H1 (cell line): ENCODE measurements around the gene RPL32. TPM values are rescaled to one million over a fixed set of nuclear protein-coding genes. Genes with fewer than 3 reads are reported as not detected.

Experiments used
- CTCF ChIA-PET: fragments of 300-600 bp; sonication (Branson Sonifier 250); formaldehyde crosslinking; loops from one replicate; lab custom pipeline; 2021; ENCODE audit not compliant: partially characterized antibody; lab: Charles Lee
- POLR2A ChIA-PET: fragments of 300-600 bp; sonication (Branson Sonifier 250); formaldehyde crosslinking; loops from one replicate; lab custom pipeline; 2021; ENCODE audit warnings: inconsistent platforms; ENCODE audit not compliant: partially characterized antibody; lab: Charles Lee
- DNase-seq, 2 experiments: peaks; one replicate each; pipeline versions ENCODE4 v3.0.0 to v3.0.0-alpha.2; 2010 to 2022; ENCODE audit warnings: low spot score in 2 of 2, low read depth in 1 of 2, mixed read lengths in 1 of 2
- FAIRE-seq: peaks from 2 replicates; lab custom pipeline; 2011; peaks lifted over from hg19 to GRCh38; lab: Jason Lieb, UNC
- H2AFZ ChIP-seq: 2 replicates; pipeline ENCODE4 v1.8.1; 2012; ENCODE audit warnings: low read length, inconsistent platforms
- H2AK5ac ChIP-seq: 2 replicates; pipeline ENCODE4 v1.6.1; 2013; ENCODE audit warnings: low read depth, low read length
- H2BK120ac ChIP-seq: replicated peaks from 2 replicates; pipeline ENCODE3; 2013; ENCODE audit warnings: low read depth, low read length, inconsistent platforms
- H2BK12ac ChIP-seq: 2 replicates; pipeline ENCODE4 v1.6.1; 2013; ENCODE audit warnings: low read depth, low read length
- H2BK15ac ChIP-seq: 2 replicates; pipeline ENCODE4 v1.6.1; 2013; ENCODE audit warnings: low read length
- H2BK20ac ChIP-seq: 2 replicates; pipeline ENCODE4 v1.6.1; 2013; ENCODE audit warnings: low read length
- H2BK5ac ChIP-seq: 2 replicates; pipeline ENCODE4 v1.6.1; 2013; ENCODE audit warnings: low read depth, low read length
- H3K14ac ChIP-seq: 2 replicates; pipeline ENCODE4 v1.6.1; 2013; ENCODE audit warnings: inconsistent platforms; ENCODE audit not compliant: insufficient read length
- H3K18ac ChIP-seq: 2 replicates; pipeline ENCODE4 v1.6.1; 2013; ENCODE audit warnings: low read length; ENCODE audit errors: extremely low read depth
- H3K23ac ChIP-seq: 2 replicates; pipeline ENCODE4 v1.6.1; 2013; ENCODE audit warnings: inconsistent platforms; ENCODE audit not compliant: insufficient read length
- H3K23me2 ChIP-seq: 2 replicates; pipeline ENCODE4 v1.6.1; 2013; ENCODE audit warnings: low read depth, low read length
- H3K27ac ChIP-seq: 2 replicates; pipeline ENCODE4 v1.6.1; 2011; ENCODE audit warnings: low read depth, low read length, inconsistent platforms
- H3K27me3 ChIP-seq, 4 experiments: replicated peaks in 1 of 4; 1 replicate in 1 of 4; 2 replicates in 3 of 4; pipeline versions ENCODE4 v1.6.1 to v1.8.1; 2011 to 2013; ENCODE audit warnings: low read length in 3 of 4, mild to moderate bottlenecking in 3 of 4, inconsistent platforms in 2 of 4, mixed read lengths in 2 of 4, moderate library complexity in 1 of 4; ENCODE audit not compliant: control insufficient read depth in 3 of 4, insufficient read depth in 3 of 4; ENCODE audit errors: extremely low read depth in 1 of 4
- H3K36me3 ChIP-seq, 4 experiments: 2 replicates each; pipeline versions ENCODE4 v1.6.1 to v1.8.1; 2011 to 2013; ENCODE audit warnings: mild to moderate bottlenecking in 4 of 4, low read length in 3 of 4, moderate library complexity in 2 of 4, control low read depth in 1 of 4, inconsistent platforms in 1 of 4; ENCODE audit not compliant: insufficient read depth in 4 of 4, control insufficient read depth in 2 of 4
- H3K4ac ChIP-seq: replicated peaks from 2 replicates; pipeline ENCODE3; 2013; ENCODE audit warnings: low read length, low read depth, mixed read lengths, inconsistent platforms; ENCODE audit not compliant: insufficient read length
- H3K4me1 ChIP-seq, 4 experiments: replicated peaks in 1 of 4; 1 replicate in 1 of 4; 2 replicates in 3 of 4; pipeline versions ENCODE4 v1.6.1 to v1.8.1; 2011 to 2013; ENCODE audit warnings: low read length in 3 of 4, inconsistent platforms in 2 of 4, mixed read lengths in 1 of 4; ENCODE audit not compliant: insufficient read depth in 4 of 4, control insufficient read depth in 3 of 4
- H3K4me2 ChIP-seq, 2 experiments: 2 replicates each; pipeline versions ENCODE4 v1.6.1 to v1.8.1; 2011 to 2013; ENCODE audit warnings: low read depth in 2 of 2, low read length in 2 of 2, control low read depth in 1 of 2, inconsistent platforms in 1 of 2, mild to moderate bottlenecking in 1 of 2; ENCODE audit not compliant: insufficient read depth in 1 of 2
- H3K4me3 ChIP-seq, 4 experiments: fragments of 200-600, 300-600 bp in 1 of 4; sonication (generic), shearing (Covaris generic), sonication (Bioruptor Twin) in 1 of 4; 2 replicates each; pipeline versions ENCODE4 v1.5.1 to v1.8.1; 2011 to 2016; ENCODE audit warnings: low read length in 4 of 4, low read depth in 3 of 4, control low read depth in 2 of 4, inconsistent platforms in 2 of 4, mild to moderate bottlenecking in 2 of 4, mixed read lengths in 1 of 4, moderate library complexity in 1 of 4; ENCODE audit not compliant: insufficient read depth in 2 of 4; ENCODE audit errors: extremely low read depth in 1 of 4
- H3K56ac ChIP-seq: replicated peaks from 2 replicates; pipeline ENCODE3; 2013; ENCODE audit warnings: low read depth, mild to moderate bottlenecking, mixed read lengths, low read length, inconsistent platforms; ENCODE audit not compliant: insufficient read length
- H3K79me1 ChIP-seq: 2 replicates; pipeline ENCODE4 v1.6.1; 2013; ENCODE audit warnings: low read depth, low read length, control low read depth
- H3K79me2 ChIP-seq, 2 experiments: 2 replicates each; pipeline versions ENCODE4 v1.6.1 to v1.8.1; 2012 to 2013; ENCODE audit warnings: low read length in 2 of 2, mild to moderate bottlenecking in 2 of 2, inconsistent platforms in 1 of 2; ENCODE audit not compliant: insufficient read depth in 2 of 2, control insufficient read depth in 1 of 2
- H3K9ac ChIP-seq, 4 experiments: replicated peaks in 1 of 4; 1 replicate in 1 of 4; 2 replicates in 3 of 4; pipeline versions ENCODE4 v1.6.1 to v1.8.1; 2011 to 2013; ENCODE audit warnings: low read depth in 3 of 4, low read length in 3 of 4, control low read depth in 2 of 4, mild to moderate bottlenecking in 2 of 4, moderate library complexity in 2 of 4, inconsistent platforms in 1 of 4; ENCODE audit errors: extremely low read depth in 1 of 4
- H3K9me3 ChIP-seq, 2 experiments: 2 replicates each; pipeline versions ENCODE4 v1.6.1 to v1.8.1; 2012 to 2013; ENCODE audit warnings: mild to moderate bottlenecking in 2 of 2, moderate library complexity in 2 of 2, control low read depth in 1 of 2, inconsistent platforms in 1 of 2, low read depth in 1 of 2, low read length in 1 of 2, mixed read lengths in 1 of 2; ENCODE audit not compliant: insufficient read depth in 2 of 2
- H4K20me1 ChIP-seq, 2 experiments: replicated peaks in 1 of 2; 2 replicates each; pipeline versions ENCODE3 to v1.8.1; 2011 to 2013; ENCODE audit warnings: inconsistent platforms in 2 of 2, low read length in 2 of 2, mild to moderate bottlenecking in 1 of 2; ENCODE audit not compliant: insufficient read depth in 2 of 2, control insufficient read depth in 1 of 2
- H4K5ac ChIP-seq: 2 replicates; pipeline ENCODE4 v1.6.1; 2013; ENCODE audit warnings: low read length, low read depth, mixed read lengths, inconsistent platforms; ENCODE audit not compliant: insufficient read length
- H4K8ac ChIP-seq: 2 replicates; pipeline ENCODE4 v1.8.0; 2013; ENCODE audit warnings: mild to moderate bottlenecking, moderate library complexity, low read length, inconsistent platforms; ENCODE audit not compliant: insufficient read depth; ENCODE audit errors: extremely low read depth
- H4K91ac ChIP-seq: replicated peaks from 2 replicates; pipeline ENCODE3; 2013; ENCODE audit warnings: low read length, mixed read lengths, inconsistent platforms; ENCODE audit not compliant: insufficient read length
- MAFK ChIP-seq: IDR thresholded peaks from 2 replicates; pipeline ENCODE4 v1.6.1; 2012; ENCODE audit warnings: low read depth, mild to moderate bottlenecking, improper control_type of control experiment, low read length
- NANOG ChIP-seq: IDR thresholded peaks from 2 replicates; pipeline ENCODE4 v1.6.1; 2011; ENCODE audit warnings: low read length, low read depth, mild to moderate bottlenecking, inconsistent platforms; ENCODE audit not compliant: insufficient read depth, poor library complexity, severe bottlenecking
- POLR2AphosphoS5 ChIP-seq: IDR thresholded peaks from 2 replicates; pipeline ENCODE4 v1.6.1; 2011; ENCODE audit warnings: low read depth, low read length
- RNF2 ChIP-seq: fragments of 200-900, 300-1000 bp; sonication (generic); IDR thresholded peaks from 2 replicates; pipeline ENCODE4 v1.7.1; 2016; ENCODE audit warnings: borderline replicate concordance, low read depth, mild to moderate bottlenecking, antibody characterized with exemption, low read length; ENCODE audit not compliant: poor library complexity, severe bottlenecking; ENCODE audit errors: missing control alignments
- SAP30 ChIP-seq: fragments of 300-600 bp; sonication (generic); IDR thresholded peaks from 2 replicates; pipeline ENCODE4 v1.7.1; 2012; ENCODE audit warnings: low read length, moderate library complexity, mild to moderate bottlenecking, inconsistent platforms; ENCODE audit not compliant: insufficient read depth, insufficient replicate concordance
- SP1 ChIP-seq: IDR thresholded peaks from 2 replicates; pipeline ENCODE4 v1.6.1; 2011; ENCODE audit warnings: low read depth, low read length
- SRF ChIP-seq: IDR thresholded peaks from 2 replicates; pipeline ENCODE4 v1.6.1; 2011; ENCODE audit warnings: mild to moderate bottlenecking, low read depth, low read length, moderate library complexity
- TAF1 ChIP-seq: IDR thresholded peaks from 2 replicates; pipeline ENCODE4 v1.6.1; 2011; ENCODE audit warnings: mild to moderate bottlenecking, low read depth, low read length
- WGBS, 2 experiments: shearing (Covaris generic) in 1 of 2; methylation state at CpG; one replicate each; pipeline versions ENCODE4 v1.1.6 to v1.1.7; 2013 to 2015; ENCODE audit warnings: low lambda C conversion rate in 2 of 2, mixed read lengths in 2 of 2, inconsistent platforms in 1 of 2, low coverage in 1 of 2, missing lambda C conversion rate in 1 of 2; ENCODE audit not compliant: insufficient replicate concordance in 2 of 2, insufficient coverage in 1 of 2, insufficient read length in 1 of 2; ENCODE audit errors: extremely low coverage in 1 of 2, missing lambda C conversion rate in 1 of 2; 5-methylcytosine and 5-hydroxymethylcytosine counted together
- polyA plus RNA-seq, 7 experiments: library from polyadenylated mRNA; depleted of rRNA in 3 of 7; stranded (reverse) in 5 of 7; unstranded in 2 of 7; fragments of >200 nt in 5 of 7; fragments of 200-250 nt in 2 of 7; gene quantifications; 1 replicate in 5 of 7; 2 replicates in 1 of 7; 4 replicates in 1 of 7; pipeline versions ENCODE4 v1.2.1 to v1.2.3, GENCODE V29; 2011 to 2013; ENCODE audit warnings: missing spikeins in 2 of 7, mixed read lengths in 2 of 7
- total RNA-seq: library from RNA; stranded (reverse); fragmentation: NEBNext Ultra II Directional; extraction: Animal tissue kit (Norgen Biotek cat#: 25700); gene quantifications from 2 replicates; pipeline ENCODE4 v1.2.1, GENCODE V29; 2021
- TF ChIP-seq, protein P1 (sequence below): IDR thresholded peaks from 2 replicates; pipeline ENCODE4 v1.6.1; 2011; ENCODE audit warnings: low read length, improper control_type of control experiment

Gene RPL32
- total and polyA plus RNA-seq, 2 of the 8 experiments (the other 6 are each of a cell fraction or from before 2014, with no cell fraction given) = 1,443 to 2,043 TPM

DNA sequence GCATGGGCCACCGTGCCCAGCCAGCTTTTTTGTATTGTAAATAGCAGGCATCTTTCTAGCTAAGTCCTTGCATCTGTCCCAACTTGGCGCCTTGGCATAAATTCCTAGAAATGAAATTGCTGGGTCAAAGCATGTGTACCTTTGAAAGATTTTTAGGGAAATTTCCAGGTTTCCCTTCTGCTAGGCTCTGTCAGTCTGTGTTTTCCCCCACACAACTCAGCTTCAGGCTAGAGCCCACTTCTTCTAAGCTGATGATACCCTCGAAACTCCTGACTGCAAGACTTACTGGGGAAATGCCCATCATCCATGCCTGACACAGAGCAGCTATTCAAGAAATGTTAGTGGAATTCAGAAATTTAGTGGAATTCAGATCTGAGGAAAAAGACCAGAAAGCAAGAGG lies 10.8 kb upstream of the RPL32 start:
- no peak overlapping the region for H3K56ac ChIP-seq
- H2BK20ac ChIP-seq = no peak overlapping the region
- no peak overlapping the region for H2AFZ ChIP-seq
- no peak overlapping the region for H3K27ac ChIP-seq
- no peak overlapping the region for H2BK12ac ChIP-seq
- no peaks in the 10 kb centered on the region for H3K79me1 ChIP-seq
- CTCF ChIA-PET = interaction anchor here (0.6 to 4.6 kb wide), 11 partner anchors 10 to 323 kb away, joined by 3 to 23 read pairs (median 3); partner anchors contain the start of gene RPL32
- no peaks in the 10 kb centered on the region for H3K79me2 ChIP-seq
- H3K18ac ChIP-seq = no peak overlapping the region
- H3K27me3 ChIP-seq = peaks cover 0 to 2% (median 0%) of the 10 kb centered on the region in 4 experiments; a peak in 1 of 7 replicates
- no peak overlapping the region for H3K14ac ChIP-seq
- H3K9ac ChIP-seq = no peak overlapping the region
- no peak overlapping the region for H2AK5ac ChIP-seq
- TF ChIP-seq, protein P1, sequence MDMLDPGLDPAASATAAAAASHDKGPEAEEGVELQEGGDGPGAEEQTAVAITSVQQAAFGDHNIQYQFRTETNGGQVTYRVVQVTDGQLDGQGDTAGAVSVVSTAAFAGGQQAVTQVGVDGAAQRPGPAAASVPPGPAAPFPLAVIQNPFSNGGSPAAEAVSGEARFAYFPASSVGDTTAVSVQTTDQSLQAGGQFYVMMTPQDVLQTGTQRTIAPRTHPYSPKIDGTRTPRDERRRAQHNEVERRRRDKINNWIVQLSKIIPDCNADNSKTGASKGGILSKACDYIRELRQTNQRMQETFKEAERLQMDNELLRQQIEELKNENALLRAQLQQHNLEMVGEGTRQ = no peak
- no peak for TF ChIP-seq SP1
- TF ChIP-seq RNF2 = no peak
- TF ChIP-seq SAP30 = no peak
- no peak for TF ChIP-seq POLR2AphosphoS5
- no peak for TF ChIP-seq NANOG
- TF ChIP-seq MAFK = no peak
- no peak for TF ChIP-seq TAF1
- TF ChIP-seq SRF = no peak
- no peak overlapping the region for H2BK15ac ChIP-seq
- H3K23me2 ChIP-seq = no peaks in the 10 kb centered on the region
- peaks cover 0 to 3% (median 0%) of the 10 kb centered on the region in 4 experiments; a peak in 2 of 7 replicates for H3K4me1 ChIP-seq
- no peak overlapping the region for H2BK120ac ChIP-seq
- H3K4me2 ChIP-seq = no peak overlapping the region
- DNase-seq (no peak), FAIRE-seq (no peak)
- H3K23ac ChIP-seq = no peak overlapping the region
- H3K4me3 ChIP-seq = no peak overlapping the region
- 95% methylated on average over 3 of the region's 3 CpGs; no CpG with 5 or more reads in 1 of the 2 experiments for WGBS, 2 experiments
- no peak overlapping the region for H4K5ac ChIP-seq
- POLR2A ChIA-PET = interaction anchor here (22.9 kb wide), 1 partner anchor 15 kb away, joined by 314 read pairs; the partner anchor contains the start of gene RPL32
- H3K9me3 ChIP-seq = peaks cover 0 to 5% of the 10 kb centered on the region in 2 experiments; a peak in 2 of 4 replicates
- no peak overlapping the region for H4K8ac ChIP-seq
- H2BK5ac ChIP-seq = no peak overlapping the region
- H4K20me1 ChIP-seq = no peaks in the 10 kb centered on the region
- no peak overlapping the region for H4K91ac ChIP-seq
- no peak overlapping the region for H3K4ac ChIP-seq
- H3K36me3 ChIP-seq = no peaks in the 10 kb centered on the region
